ENCODE results near the gene TGFBR2.

The TGFBR2 gene

DNA sequence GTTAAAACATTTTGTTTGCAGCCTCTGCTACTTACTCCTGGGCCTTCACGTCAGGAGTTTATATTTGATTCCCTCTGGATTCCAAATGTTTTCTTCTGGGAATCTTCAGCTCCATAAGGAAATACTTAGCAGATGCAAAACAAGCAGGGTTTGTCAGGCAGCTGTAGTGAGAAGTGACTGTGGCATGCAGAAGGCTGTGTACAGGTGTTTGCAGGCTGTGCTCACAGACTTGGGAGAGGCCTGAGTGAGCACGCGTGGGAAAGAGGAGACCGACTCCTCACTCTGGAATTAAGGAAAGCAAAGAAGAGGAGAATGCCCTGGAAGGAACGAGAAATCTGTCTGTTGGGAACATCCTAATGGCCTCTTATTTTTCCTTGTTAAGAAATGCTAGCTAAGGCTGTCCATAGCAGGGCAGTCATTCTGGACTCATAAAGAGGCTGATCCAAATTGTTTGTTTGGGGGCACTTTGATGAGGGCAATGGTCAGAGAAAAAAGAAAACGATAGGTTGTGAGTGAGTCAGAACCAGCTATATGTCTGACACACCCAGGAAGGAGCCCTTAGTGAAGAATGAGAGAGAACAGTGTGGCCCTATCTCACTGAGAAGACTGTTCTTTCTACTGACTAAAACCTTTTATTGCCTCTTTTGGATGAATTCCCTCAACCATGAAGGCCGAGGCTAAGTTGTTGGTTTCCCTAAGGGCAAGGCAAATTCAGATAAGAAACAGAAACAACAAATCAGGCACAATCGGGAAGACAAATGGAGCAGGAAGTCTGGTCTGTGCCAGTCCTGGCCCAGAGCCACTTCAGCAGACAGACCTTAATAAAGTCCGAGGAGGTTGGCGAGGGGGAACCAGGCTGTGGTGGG is 82.6 kb downstream of the TGFBR2 start:
- DNase-seq (ENCODE audit: low read depth in 1 of 2, low spot score in 1 of 2) = no peak

DNA sequence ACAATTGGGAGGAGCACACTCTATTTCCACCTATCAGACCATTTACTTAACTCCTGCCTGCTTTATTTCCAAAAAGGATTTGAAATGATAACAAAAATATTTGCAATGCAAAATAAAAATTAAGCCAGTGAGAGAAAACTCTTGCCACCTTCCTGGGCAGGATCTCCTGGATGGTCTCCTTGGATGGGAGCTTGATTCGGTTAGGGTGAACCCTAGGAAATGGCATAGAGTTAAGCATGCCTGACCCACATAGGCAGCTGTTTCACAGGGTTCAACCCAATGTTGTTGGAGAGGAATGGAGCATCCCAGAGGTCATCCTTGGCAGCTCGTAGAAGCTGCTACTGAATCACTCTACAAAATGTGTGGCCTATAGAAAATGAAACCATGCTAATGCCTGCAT is 83.8 kb downstream of the TGFBR2 start:
- DNase-seq (ENCODE audit: low read depth in 1 of 2, low spot score in 1 of 2) = no peak

- DNase-seq (ENCODE audit: low read depth in 1 of 2, low spot score in 1 of 2) = no peak
Observed at GRCh38 chr3:30691249-30691880, 85.0 kb downstream of the TGFBR2 start.

DNA sequence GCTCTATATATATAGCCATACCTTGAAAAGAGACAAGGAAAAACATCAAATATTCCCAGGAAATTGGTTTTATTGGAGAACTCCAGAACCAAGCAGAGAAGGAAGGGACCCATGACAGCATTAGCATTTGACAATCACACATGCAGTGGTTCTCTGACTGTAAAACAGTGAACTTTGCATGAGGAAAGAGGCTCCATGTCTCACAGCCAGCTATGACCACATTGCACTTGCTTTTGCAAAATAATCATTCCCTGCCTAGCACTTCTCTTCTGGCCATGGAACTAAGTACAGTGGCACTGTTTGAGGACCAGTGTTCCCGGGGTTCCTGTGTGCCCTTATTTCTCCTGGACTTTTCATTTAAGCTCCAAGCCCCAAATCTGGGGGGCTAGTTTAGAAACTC is 85.5 kb downstream of the TGFBR2 start:
- no peak for DNase-seq (ENCODE audit: low read depth in 1 of 2, low spot score in 1 of 2)

- no peak for DNase-seq (ENCODE audit: low read depth in 1 of 2, low spot score in 1 of 2)
Observed at GRCh38 chr3:30692498-30693130, 86.2 kb downstream of the TGFBR2 start.

- peak in 1 of 2 donors; percentile 13 for DNase-seq (ENCODE audit: low read depth in 1 of 2, low spot score in 1 of 2)
Observed at GRCh38 chr3:30693470-30694120, 87.2 kb downstream of the TGFBR2 start.

DNA sequence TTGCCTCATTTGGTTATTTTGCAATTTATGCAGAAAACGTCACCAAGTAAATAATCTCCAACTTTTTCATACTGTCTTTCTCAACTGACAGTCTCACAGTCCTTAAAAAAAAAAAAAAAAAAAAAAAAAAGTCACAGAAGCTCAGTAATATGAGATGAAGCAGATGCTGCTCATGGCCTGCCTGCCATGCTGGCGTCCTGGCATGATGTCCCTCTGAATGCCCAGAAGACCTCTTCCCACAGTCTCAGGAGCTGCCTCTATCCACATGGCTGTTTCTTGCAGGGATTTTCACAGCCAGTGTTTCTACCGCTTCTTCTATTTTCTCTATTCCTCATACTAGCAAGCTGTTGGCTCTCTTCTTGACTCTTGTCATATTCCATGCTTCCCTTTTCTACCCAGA is 87.7 kb downstream of the TGFBR2 start:
- no peak for DNase-seq (ENCODE audit: low read depth in 1 of 2, low spot score in 1 of 2)

- DNase-seq (ENCODE audit: low read depth in 1 of 2, low spot score in 1 of 2) = no peak
Observed at GRCh38 chr3:30694668-30695067, 88.3 kb downstream of the TGFBR2 start.

DNA sequence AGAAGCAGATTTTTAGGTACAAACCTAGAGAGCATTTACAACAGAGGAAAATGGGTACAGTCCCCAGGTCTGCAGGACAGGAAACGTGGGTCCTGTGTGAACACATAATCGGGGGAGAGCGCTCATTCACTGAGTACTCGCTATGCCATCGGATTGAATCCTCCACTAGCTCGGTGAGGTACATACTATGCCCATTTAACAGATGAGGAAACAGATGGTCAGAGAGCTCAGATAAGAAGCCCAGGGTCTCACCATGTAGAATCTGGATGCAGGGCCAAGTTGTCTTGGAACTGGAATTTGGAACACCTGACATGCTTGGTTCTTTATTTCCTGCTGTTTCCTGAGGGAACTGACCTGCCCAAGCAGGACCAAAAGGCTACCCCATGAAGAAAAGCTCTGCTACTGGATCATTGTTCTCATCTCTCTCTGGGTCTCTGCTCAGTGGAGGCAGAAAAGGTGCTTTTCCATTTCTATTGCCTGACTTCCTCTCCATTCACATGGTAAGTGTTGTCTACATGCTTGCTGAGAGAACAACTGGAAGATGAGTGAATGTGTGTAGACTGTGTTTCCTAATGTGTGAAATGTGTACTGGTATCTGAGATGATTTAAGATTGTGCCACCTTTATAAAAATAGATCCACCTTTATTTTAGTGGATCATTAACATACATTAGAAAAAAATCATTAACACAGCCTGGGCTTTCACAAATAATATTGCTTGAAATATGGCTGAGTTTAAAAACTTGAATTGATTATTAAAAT is 89.1 kb downstream of the TGFBR2 start:
- no peak for DNase-seq (ENCODE audit: low read depth in 1 of 2, low spot score in 1 of 2)

DNA sequence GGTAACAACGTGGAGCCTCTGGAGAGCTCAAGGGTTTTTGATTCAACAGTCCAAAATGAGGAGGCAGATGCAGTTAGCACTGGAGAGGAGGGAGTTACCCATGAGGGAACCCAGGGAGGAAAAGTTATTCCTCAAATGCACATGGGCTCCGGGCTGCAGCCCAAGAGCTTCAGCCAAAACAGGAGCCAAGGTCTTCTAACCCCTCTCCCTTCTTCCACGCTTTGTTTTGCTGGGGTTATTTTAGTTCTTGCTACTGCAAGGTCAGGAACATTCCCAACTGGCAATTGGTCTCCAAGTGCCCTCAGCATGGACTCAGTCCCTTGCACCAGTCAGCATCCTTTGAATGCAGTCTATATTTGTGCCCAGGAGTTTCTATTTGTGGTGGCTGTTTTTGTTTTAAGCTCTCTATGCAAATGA is 90.0 kb downstream of the TGFBR2 start:
- DNase-seq (ENCODE audit: low read depth in 1 of 2, low spot score in 1 of 2) = no peak

- no peak for DNase-seq (ENCODE audit: low read depth in 1 of 2, low spot score in 1 of 2)
Observed at GRCh38 chr3:30696896-30697295, 90.5 kb downstream of the TGFBR2 start.

DNA sequence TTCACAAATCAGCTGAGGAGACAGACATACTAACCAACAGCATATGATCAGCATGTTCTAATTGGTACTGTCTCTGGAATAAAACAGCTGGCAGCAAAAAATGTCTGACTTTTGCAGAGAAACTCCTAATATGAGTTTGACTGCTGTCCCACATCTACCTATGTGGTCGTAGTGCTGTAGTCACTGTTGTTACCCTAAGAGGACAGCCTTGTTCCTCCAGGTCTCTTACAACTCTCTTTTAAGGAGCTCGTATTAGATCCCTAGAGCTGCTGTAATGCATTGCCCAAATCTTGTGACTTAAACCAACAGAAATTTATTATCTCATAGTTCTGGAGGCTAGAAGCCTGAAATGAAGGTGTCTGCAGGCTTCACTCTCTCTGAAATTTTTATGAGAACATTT is 92.1 kb downstream of the TGFBR2 start:
- no peak for DNase-seq (ENCODE audit: low read depth in 1 of 2, low spot score in 1 of 2)

DNA sequence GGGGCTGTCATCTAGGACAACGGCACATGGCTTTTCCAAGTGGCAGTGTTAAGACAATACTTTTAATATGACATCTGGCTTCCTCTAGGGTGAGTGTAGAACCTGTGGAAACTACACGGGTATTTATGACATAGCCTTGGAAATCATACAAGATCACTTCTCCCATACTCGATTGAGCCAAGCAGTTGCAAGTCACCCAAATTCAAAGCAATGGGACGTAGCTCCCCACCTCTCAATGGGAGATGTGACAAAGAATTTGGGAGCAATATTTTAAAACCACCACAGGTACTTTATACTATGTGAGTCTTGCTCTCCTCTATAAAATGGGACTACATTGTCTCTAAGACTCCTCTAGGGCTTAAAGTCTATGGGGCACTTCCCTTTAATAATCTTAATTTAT is 93.5 kb downstream of the TGFBR2 start:
- DNase-seq (ENCODE audit: low read depth in 1 of 2, low spot score in 1 of 2) = no peak

DNA sequence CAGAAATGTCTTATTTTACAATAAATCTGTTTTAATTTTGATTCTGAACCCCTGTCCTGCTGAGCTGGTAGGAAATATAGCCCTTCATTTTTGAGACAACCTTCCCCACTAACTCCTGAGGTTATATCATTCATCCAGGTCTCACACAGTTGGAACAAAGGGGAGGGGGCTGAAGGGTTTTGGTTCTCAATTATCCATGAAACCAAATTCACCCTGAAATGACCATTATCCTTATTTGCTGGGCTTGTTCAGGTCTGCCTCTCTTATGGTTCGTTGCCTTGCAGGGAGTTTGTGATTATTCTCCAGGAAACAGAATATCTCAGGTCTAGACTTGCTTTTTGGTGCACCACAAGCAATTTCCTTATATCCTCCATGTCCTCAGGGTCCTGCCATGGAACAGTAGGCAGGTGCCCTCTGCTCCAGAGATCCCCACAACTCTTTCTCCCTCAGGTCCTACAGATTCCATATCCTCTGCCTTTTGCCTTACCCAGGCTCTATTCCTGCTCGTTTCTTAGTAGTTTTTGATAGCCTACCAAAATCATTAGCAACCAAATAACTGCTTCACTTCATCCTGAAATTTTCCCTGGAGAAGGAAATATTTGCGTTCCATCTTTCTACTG is 94.4 kb downstream of the TGFBR2 start:
- no peak for DNase-seq (ENCODE audit: low read depth in 1 of 2, low spot score in 1 of 2)

GRCh38 chr3:30702038-30702827 is 95.8 kb downstream of the TGFBR2 start:
- no peak for DNase-seq (ENCODE audit: low read depth in 1 of 2, low spot score in 1 of 2)

DNA sequence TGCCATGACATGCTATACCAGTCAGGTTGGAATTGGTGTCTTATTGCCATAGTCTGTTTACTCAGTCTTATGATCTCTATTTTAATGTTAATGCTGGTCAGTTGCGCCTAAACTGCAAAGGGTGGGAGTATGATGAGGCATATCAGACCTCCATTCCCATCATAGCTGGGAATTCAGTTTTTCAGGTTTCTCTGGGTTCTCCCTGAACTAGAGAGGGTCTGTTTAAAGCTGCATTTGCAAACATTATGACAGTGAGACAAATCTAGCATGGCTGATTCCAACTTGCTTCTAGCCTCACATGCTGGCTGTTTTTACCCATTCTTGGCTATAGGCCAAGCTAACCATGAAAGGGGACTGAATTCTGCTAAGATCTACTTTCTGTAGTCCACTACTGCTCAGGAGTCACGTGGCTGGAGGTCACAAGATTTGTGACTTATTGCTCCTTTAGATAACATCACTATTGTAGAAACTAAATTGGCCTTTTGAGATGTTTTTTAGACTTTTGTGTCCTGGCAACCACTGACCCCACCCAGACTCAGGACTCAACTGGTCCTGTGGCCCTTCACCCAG is 96.5 kb downstream of the TGFBR2 start:
- DNase-seq (ENCODE audit: low read depth in 1 of 2, low spot score in 1 of 2) = no peak

- no peak for DNase-seq (ENCODE audit: low read depth in 1 of 2, low spot score in 1 of 2)
Observed at GRCh38 chr3:30704931-30705890, 98.8 kb downstream of the TGFBR2 start.

- no peak for DNase-seq (ENCODE audit: low read depth in 1 of 2, low spot score in 1 of 2)
Observed at GRCh38 chr3:30707825-30708224, 101.4 kb downstream of the TGFBR2 start.
